Measurements from ENCODE around the gene ST14.

The ST14 gene

DNA sequence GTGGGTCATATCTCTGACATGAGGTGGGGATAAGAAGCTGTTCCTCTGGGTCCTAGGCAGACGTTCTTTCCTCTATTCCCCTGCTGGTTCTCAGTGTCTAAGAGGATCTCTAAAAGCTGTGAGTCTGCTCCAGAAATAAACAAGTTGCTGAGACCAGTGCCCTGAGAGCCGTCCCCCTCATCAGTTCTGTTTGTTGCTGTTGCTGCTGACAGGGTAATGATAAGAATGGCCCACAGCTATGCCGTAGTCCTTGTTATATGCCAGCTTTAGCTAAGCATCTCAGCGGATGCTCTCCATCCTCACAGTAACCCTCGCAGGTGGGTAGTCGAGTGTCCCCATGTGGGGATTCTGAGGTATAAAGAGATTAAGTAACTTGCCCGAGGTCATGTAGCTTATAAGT is 23.5 kb upstream of the ST14 start:
- DNase-seq (ENCODE audit: low read depth), result no peak

DNA sequence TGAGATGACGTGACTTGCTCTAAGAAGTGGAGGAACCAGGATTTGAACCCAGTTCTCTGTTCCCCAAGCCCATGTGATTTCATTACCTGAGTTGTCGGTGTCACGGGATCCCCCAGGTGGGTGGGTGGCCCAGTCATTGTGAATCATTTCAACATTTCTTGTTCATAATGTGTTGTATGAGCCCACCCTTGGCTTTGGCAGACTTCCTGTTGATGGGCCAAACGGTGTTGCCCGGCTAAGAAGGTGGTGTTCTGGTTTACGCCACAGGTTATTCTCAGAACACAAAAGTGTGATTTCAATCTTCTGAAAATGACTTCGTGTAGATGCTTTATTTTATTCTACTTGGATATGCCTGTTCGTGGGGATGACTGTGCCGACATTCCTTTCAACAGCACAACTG is 21.6 kb upstream of the ST14 start:
- DNase-seq (ENCODE audit: low read depth), result no peak

- DNase-seq (ENCODE audit: low read depth), result no peak
Measured at GRCh38 chr11:130139401-130139800, 20.2 kb upstream of the ST14 start.

- no peak for DNase-seq (ENCODE audit: low read depth)
Measured at GRCh38 chr11:130141561-130142341, 17.8 kb upstream of the ST14 start.

DNA sequence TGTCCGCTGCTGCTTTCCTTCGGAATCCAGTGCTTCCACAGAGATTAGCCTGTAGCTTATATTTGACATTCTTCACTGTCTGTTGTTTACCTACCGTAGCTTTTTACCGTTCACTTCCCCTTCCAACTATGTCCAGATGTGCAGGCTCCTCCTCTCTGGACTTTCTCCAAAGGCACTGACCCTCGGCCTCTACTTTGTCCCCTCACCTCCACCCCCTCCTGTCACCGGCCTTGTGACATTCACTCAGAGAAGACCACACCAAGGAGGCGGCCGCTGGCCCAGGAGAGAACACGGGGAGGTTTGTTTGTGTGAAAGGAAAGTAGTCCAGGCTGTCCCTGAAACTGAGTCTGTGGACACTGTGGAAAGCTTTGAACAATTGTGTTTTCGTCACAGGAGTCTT is 15.4 kb upstream of the ST14 start:
- DNase-seq (ENCODE audit: low read depth), result no peak

DNA sequence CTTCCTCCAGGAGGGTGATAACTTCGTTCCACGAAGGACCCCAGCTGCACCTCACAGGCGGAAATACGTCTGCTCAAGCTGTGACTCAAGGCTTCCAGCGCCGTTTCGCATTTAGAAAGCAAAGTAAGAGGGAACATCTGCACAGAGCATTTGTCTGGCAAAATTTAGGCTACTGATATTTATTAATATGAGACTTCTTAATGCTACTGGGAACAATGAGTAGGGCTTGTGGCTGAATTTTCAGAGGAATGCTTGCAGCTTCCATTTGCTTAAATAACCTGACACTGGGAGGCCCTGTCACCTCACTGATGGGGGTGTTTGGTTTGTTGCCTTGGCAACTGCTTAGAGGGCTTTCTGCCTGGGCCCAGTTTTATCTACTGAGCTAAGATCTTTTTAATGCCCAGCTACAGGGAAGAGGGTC is 14.7 kb upstream of the ST14 start:
- DNase-seq (ENCODE audit: low read depth), result no peak

DNA sequence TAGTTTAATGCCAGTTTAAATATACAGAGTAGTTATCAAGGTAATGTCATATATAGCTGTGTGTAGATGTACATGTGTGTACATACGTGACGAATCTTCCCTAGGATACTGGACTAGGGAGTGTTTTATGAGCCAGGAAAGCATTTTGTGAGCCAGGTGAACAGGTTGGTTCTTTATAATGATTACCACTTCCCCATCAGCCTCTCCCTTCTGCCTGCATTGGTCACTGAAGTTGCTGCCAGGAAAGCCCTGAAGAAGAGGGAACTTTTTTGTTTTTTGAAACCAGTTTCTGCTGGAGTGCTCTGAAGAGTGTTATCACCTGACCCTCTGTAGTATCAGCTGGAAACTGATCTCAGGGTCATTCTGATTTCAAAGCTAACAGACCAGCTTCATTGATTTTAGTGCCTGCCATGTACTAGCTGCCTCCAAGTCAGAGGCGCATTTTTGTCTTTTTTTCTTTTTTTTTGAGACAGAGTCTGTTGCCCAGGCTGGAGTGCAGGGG is 14.2 kb upstream of the ST14 start:
- DNase-seq (ENCODE audit: low read depth), result no peak

- DNase-seq (ENCODE audit: low read depth), result no peak
Measured at GRCh38 chr11:130145975-130146776, 13.4 kb upstream of the ST14 start.

GRCh38 chr11:130146796-130147195 is 12.8 kb upstream of the ST14 start:
- DNase-seq (ENCODE audit: low read depth), result no peak

DNA sequence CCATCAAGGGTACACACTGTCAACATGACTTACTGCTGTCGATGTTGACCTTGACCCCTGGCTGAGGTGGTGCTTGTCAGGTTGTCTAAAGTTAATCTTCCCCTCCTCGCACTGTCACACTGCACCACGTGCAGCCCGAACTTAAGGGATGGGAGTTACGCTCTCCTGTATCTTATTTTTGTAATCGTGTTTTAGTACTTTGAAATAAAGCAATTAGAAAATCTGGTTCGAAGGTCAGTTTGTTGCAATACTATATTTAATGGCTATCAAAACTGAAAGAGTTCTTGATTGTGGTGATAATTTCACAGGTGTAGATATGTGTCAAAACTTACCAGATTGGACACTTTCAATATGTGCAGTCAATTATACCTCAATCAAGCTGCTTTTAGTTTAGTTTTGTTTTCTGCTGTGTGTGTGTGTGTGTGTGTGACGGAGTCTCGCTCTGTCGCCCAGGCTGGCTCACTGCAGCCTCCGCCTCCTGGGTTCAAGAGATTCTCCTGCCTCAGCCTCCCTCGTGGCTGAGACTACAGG is 10.7 kb upstream of the ST14 start:
- no peak for DNase-seq (ENCODE audit: low read depth)

- no peak for DNase-seq (ENCODE audit: low read depth)
Measured at GRCh38 chr11:130150790-130151189, 8.8 kb upstream of the ST14 start.

DNA sequence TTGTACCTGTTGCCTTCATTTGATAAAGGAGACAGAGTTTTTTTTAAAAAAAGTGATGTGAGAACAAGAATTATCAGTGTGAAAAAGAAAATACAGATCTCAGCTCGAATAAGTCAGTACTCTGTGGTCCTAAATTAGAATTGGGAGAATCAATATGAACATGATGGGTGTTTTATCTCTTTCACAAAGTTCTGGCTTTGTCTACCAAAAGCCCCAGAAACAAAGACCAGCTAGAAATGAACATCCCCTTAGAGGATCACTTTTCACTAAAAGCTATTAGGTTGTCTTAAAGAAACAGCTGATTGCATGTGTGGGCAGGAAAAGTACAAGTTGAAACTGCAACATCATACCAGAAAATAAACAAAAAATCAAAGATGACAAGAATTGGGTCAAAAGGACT is 8.4 kb upstream of the ST14 start:
- DNase-seq (ENCODE audit: low read depth), result no peak

DNA sequence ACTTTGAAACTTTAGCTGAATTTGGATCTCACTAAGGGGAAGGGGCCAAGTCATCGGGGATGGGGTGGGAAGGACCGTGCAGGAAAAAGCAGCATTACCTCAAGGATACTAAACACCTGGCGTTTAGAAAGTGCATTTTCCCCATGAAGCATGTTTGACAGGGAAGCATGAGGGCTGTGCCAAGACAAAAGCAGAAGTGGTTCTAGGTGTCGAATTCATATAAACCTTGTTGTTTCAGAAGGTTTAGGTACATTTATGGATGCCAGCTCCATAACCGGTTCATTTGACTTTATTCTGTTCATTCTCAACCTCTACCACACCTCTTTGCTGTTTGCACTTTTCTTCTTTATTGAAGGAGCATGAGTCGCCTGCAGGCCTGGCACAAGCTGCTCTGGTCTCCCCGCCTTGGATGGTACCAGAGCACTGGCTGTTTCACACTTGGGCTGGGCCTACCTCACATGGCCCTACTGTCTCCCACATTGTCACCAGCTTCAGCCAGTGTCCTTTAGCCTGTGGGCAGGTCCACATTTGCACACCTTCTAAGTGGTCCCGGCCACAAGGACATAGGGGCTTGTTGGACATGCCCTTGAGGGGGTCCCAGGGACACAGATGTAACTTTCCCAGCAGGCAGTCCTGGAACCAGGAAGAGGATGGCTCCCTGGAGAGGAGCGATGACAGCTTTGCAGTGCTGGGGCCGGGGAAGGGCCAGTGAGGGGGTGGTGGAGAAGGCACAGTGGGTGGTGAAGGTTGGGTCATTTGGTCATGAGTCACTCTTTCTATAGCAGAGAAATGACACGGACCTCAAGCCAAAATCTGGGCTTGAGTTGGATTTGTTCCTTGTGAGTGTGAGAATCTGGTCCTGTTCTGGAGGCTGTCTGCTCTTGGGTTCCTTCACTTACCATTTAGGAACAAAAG is 3.2 kb upstream of the ST14 start:
- DNase-seq (ENCODE audit: low read depth), result no peak

DNA sequence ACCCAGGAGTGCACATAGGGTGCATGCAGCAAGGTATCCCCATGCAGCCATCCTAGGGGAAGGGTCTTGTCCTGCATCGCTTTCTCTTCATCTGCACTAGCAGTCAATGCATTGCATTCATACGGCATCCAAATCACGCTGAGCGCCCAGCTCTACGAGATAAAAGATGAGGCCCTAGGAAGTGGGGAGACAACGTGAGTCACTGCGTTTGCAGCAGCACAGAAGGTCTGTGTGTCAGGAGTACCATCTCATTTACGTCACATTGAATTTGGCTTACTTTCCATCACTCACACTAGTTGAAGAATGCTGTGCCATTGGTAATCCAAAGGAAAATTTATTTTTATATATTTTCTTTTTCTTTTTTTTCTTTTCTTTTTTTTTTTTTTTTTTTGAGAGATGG is 2.5 kb upstream of the ST14 start:
- DNase-seq (ENCODE audit: low read depth), result no peak

GRCh38 chr11:130157840-130158239 is 1.7 kb upstream of the ST14 start:
- DNase-seq (ENCODE audit: low read depth), result no peak

DNA sequence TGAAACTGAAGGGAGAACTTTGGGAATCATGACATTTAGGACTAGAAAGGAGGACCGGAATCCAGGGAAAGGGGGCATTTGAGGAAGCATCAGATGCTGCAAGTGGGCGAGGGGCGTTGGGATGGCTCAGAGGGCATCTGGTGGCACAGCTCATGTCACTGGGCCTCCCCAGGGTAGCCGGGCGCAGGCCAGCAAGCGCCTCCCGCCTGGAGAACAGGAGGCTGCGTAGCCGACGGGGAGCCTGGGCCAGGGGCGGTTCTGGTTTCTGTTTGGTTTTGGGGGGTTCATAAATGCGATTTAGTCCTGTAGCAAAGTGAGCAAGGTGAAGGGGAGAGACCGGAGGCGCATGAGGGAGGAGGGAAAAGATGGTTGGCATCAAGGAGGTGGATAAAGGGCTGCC is 443 bp upstream of the ST14 start:
- DNase-seq (ENCODE audit: low read depth), result no peak

GRCh38 chr11:130160498-130161155 is 1.0 kb downstream of the ST14 start:
- DNase-seq (ENCODE audit: low read depth), result no peak

DNA sequence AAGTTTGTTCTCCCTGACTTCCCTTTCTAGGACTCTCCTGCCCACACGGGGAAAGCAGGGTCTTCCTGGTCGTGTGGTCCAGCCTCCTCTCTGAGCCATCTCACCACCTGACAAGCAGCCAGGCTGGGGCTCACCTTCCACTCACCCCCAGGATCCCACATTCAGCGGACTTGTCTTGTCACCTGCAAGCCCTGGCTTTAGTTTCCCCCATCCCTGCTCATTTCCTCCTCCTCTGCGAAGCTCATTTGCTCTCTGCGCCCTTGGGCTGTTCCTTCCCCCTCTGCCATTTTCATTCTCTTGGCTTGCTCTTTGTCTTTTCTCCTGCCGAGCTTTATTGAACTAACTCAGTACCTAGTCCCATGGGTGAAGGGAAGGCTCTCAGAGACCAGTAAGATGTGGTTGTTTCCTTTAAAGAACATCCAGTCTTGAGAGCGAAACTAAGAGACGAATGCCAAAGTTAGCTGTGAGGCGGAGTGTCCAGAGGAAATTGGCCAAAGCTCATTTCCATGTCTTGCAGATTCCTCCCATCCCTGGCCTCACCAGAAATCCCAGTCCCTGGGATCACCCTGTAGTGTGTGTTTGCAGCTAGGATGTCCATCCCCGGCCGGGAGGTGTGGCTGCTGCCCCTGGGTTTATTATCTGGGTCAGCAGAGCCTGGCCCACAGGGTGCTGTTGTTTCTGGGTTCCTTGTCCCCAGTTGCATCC is 2.0 kb downstream of the ST14 start:
- DNase-seq (ENCODE audit: low read depth), result no peak

- no peak for DNase-seq (ENCODE audit: low read depth)
Measured at GRCh38 chr11:130162733-130163132, 3.2 kb downstream of the ST14 start.

GRCh38 chr11:130163346-130164220 is 4.0 kb downstream of the ST14 start:
- no peak for DNase-seq (ENCODE audit: low read depth)

Data from non-pigmented ciliary epithelial cell (primary cell).